H9 (cell line): ENCODE data around the gene LRRC23. TPM values are rescaled to one million over a fixed set of nuclear protein-coding genes. Genes with fewer than 3 reads are reported as not detected.

Experiments used
- DNase-seq: peaks from one replicate; pipeline ENCODE4 v3.0.0-alpha.2; 2017
- H2AFZ ChIP-seq: one replicate; pipeline ENCODE4 v1.6.1; 2013; ENCODE audit warnings: mild to moderate bottlenecking, low read length, control low read depth, moderate library complexity
- H2AK5ac ChIP-seq: 2 replicates; pipeline ENCODE4 v1.6.1; 2013; ENCODE audit warnings: low read length, control low read depth, mixed read lengths; ENCODE audit not compliant: insufficient read length
- H2BK120ac ChIP-seq: one replicate; pipeline ENCODE4 v1.6.1; 2013; ENCODE audit warnings: low read depth, mild to moderate bottlenecking, low read length, control low read depth, inconsistent platforms; ENCODE audit not compliant: poor library complexity, severe bottlenecking
- H2BK12ac ChIP-seq: 2 replicates; pipeline ENCODE4 v1.6.1; 2013; ENCODE audit warnings: low read length, control low read depth, mixed read lengths, low read depth; ENCODE audit not compliant: insufficient read length
- H2BK15ac ChIP-seq: 2 replicates; pipeline ENCODE4 v1.6.1; 2013; ENCODE audit warnings: low read depth, low read length, control low read depth
- H2BK20ac ChIP-seq: one replicate; pipeline ENCODE4 v1.6.1; 2013; ENCODE audit warnings: low read depth, mild to moderate bottlenecking, low read length, control low read depth, inconsistent platforms; ENCODE audit not compliant: poor library complexity, severe bottlenecking
- H2BK5ac ChIP-seq: 2 replicates; pipeline ENCODE4 v1.6.1; 2013; ENCODE audit warnings: low read length, control low read depth, mixed read lengths; ENCODE audit not compliant: insufficient read length
- H3K14ac ChIP-seq: 2 replicates; pipeline ENCODE4 v1.6.1; 2013; ENCODE audit warnings: low read length, control low read depth; ENCODE audit not compliant: insufficient read depth
- H3K18ac ChIP-seq: 2 replicates; pipeline ENCODE4 v1.6.1; 2013; ENCODE audit warnings: low read depth, mild to moderate bottlenecking, mixed read lengths, low read length, control low read depth; ENCODE audit not compliant: insufficient read length
- H3K23ac ChIP-seq: 2 replicates; pipeline ENCODE4 v1.6.1; 2013; ENCODE audit warnings: low read length, control low read depth, mixed read lengths, low read depth; ENCODE audit not compliant: insufficient read length
- H3K23me2 ChIP-seq: 2 replicates; pipeline ENCODE4 v1.6.1; 2013; ENCODE audit warnings: low read depth, mild to moderate bottlenecking, mixed read lengths, low read length, control low read depth; ENCODE audit not compliant: insufficient read length, poor library complexity, severe bottlenecking
- H3K27ac ChIP-seq: 2 replicates; pipeline ENCODE4 v1.5.1; 2013; ENCODE audit warnings: low read length, control low read depth, mixed read lengths, low read depth; ENCODE audit not compliant: insufficient read length
- H3K27me3 ChIP-seq: 2 replicates; pipeline ENCODE4 v1.6.1; 2013; ENCODE audit warnings: low read length, control low read depth, inconsistent platforms; ENCODE audit not compliant: insufficient read depth
- H3K4ac ChIP-seq: 2 replicates; pipeline ENCODE4 v1.6.1; 2013; ENCODE audit warnings: low read depth, mild to moderate bottlenecking, control low read depth, inconsistent platforms, low read length, moderate library complexity
- H3K4me1 ChIP-seq: 2 replicates; pipeline ENCODE4 v1.6.1; 2013; ENCODE audit warnings: low read length, control low read depth, inconsistent platforms; ENCODE audit not compliant: insufficient read depth
- H3K4me2 ChIP-seq: 2 replicates; pipeline ENCODE4 v1.6.1; 2013; ENCODE audit warnings: low read length, control low read depth, mixed read lengths; ENCODE audit not compliant: insufficient read length, insufficient read depth
- H3K56ac ChIP-seq: 2 replicates; pipeline ENCODE4 v1.6.1; 2013; ENCODE audit warnings: low read depth, mild to moderate bottlenecking, mixed read lengths, low read length, control low read depth; ENCODE audit not compliant: insufficient read length
- H3K79me1 ChIP-seq: 2 replicates; pipeline ENCODE4 v1.6.1; 2013; ENCODE audit warnings: low read depth, mild to moderate bottlenecking, moderate library complexity, low read length, control low read depth, inconsistent platforms; ENCODE audit not compliant: insufficient read depth, poor library complexity, severe bottlenecking
- H3K79me2 ChIP-seq: 2 replicates; pipeline ENCODE4 v1.6.1; 2013; ENCODE audit warnings: low read length, control low read depth, inconsistent platforms; ENCODE audit not compliant: insufficient read depth
- H3K9ac ChIP-seq: 2 replicates; pipeline ENCODE4 v1.6.1; 2013; ENCODE audit warnings: low read length, control low read depth, mixed read lengths; ENCODE audit not compliant: insufficient read length; ENCODE audit errors: extremely low read depth
- H3K9me3 ChIP-seq: one replicate; pipeline ENCODE4 v1.6.1; 2013; ENCODE audit warnings: low read depth, low read length, inconsistent platforms; ENCODE audit not compliant: control insufficient read depth
- H3T11ph ChIP-seq: one replicate; pipeline ENCODE4 v1.6.1; 2013; ENCODE audit warnings: mild to moderate bottlenecking, low read length, control low read depth, inconsistent platforms
- H4K20me1 ChIP-seq: one replicate; pipeline ENCODE4 v1.6.1; 2013; ENCODE audit not compliant: control insufficient read depth, insufficient read length, insufficient read depth
- H4K5ac ChIP-seq: 2 replicates; pipeline ENCODE4 v1.6.1; 2013; ENCODE audit warnings: low read depth, mild to moderate bottlenecking, mixed read lengths, low read length, control low read depth; ENCODE audit not compliant: insufficient read length
- H4K8ac ChIP-seq: replicated peaks from 2 replicates; pipeline ENCODE4 v1.6.1; 2013; ENCODE audit warnings: low read length, control low read depth, mixed read lengths, low read depth; ENCODE audit not compliant: insufficient read length
- H4K91ac ChIP-seq: 2 replicates; pipeline ENCODE4 v1.6.1; 2013; ENCODE audit warnings: low read depth, mild to moderate bottlenecking, moderate library complexity, mixed read lengths, low read length, control low read depth; ENCODE audit not compliant: insufficient read length
- H3K27ac Mint-ChIP-seq, 3 experiments: 2 replicates in 2 of 3; 3 replicates in 1 of 3; pipeline ENCODE4 v1.8.0; 2020 to 2021; ENCODE audit warnings: mixed read lengths in 3 of 3, mild to moderate bottlenecking in 1 of 3, moderate library complexity in 1 of 3
- H3K27me3 Mint-ChIP-seq: 2 replicates; pipeline ENCODE4 v1.8.0; 2021; ENCODE audit warnings: low read depth, mild to moderate bottlenecking, moderate library complexity, mixed read lengths
- H3K36me3 Mint-ChIP-seq, 3 experiments: 2 replicates in 2 of 3; 3 replicates in 1 of 3; pipeline ENCODE4 v1.8.0; 2020 to 2021; ENCODE audit warnings: low read depth in 3 of 3, mixed read lengths in 3 of 3; ENCODE audit not compliant: insufficient read depth in 1 of 3
- H3K4me1 Mint-ChIP-seq, 2 experiments: 2 replicates each; pipeline ENCODE4 v1.8.0; 2020; ENCODE audit warnings: mixed read lengths in 2 of 2
- H3K4me3 Mint-ChIP-seq, 2 experiments: 2 replicates in 1 of 2; 3 replicates in 1 of 2; pipeline ENCODE4 v1.8.0; 2020 to 2021; ENCODE audit warnings: mild to moderate bottlenecking in 2 of 2, mixed read lengths in 2 of 2, moderate library complexity in 1 of 2
- H3K9me3 Mint-ChIP-seq, 2 experiments: 2 replicates in 1 of 2; 3 replicates in 1 of 2; pipeline ENCODE4 v1.8.0; 2020; ENCODE audit warnings: mild to moderate bottlenecking in 2 of 2, mixed read lengths in 2 of 2, moderate library complexity in 1 of 2
- CTCF ChIP-seq: fragments of 200-600 bp; sonication (generic); conservative IDR thresholded peaks from 3 replicates; pipeline ENCODE4 v1.8.0; 2021; ENCODE audit warnings: antibody characterized with exemption, mild to moderate bottlenecking
- WGBS: extraction: QIAGEN DNeasy Blood & Tissue Kit; methylation state at CpG from one replicate; pipeline ENCODE4 v1.1.7; 2013; ENCODE audit warnings: missing lambda C conversion rate, low lambda C conversion rate, mixed read lengths; ENCODE audit not compliant: insufficient read length; ENCODE audit errors: extremely low coverage; 5-methylcytosine and 5-hydroxymethylcytosine counted together
- total RNA-seq: library from RNA; stranded (reverse); gene quantifications from 2 replicates; pipeline ENCODE4 v1.2.1, GENCODE V29; 2021

The LRRC23 gene
- total RNA-seq, 1 experiment from 2014 or later, result 2.1 TPM

GRCh38 chr12:6887460-6887859, 17.2 kb upstream of the LRRC23 start:
- H3K79me1 ChIP-seq, result no peaks in the 10 kb centered on the region
- no peak for TF ChIP-seq CTCF
- H3K27me3 Mint-ChIP-seq, result no peaks in the 10 kb centered on the region
- no peak overlapping the region for H2BK12ac ChIP-seq
- H4K20me1 ChIP-seq, result no peaks in the 10 kb centered on the region
- no peak overlapping the region for H3T11ph ChIP-seq
- no peak overlapping the region for H2BK5ac ChIP-seq
- H3K4me3 Mint-ChIP-seq, result no peak overlapping the region; a peak in 1 of 5 replicates
- no peak overlapping the region for H2BK15ac ChIP-seq
- DNase-seq, result no peak
- H3K4me1 Mint-ChIP-seq, result peaks cover 38 to 50% of the 10 kb centered on the region in 2 experiments
- H2AK5ac ChIP-seq, result no peak overlapping the region
- H3K27ac ChIP-seq, result no peak overlapping the region
- no CpG with 5 or more reads among the region's 8 CpGs for WGBS
- H3K23ac ChIP-seq, result no peak overlapping the region
- peaks cover 5% of the 10 kb centered on the region; the same call in 1 of the 2 replicates for H3K4me1 ChIP-seq
- no peak overlapping the region for H4K8ac ChIP-seq
- no peak overlapping the region for H2BK120ac ChIP-seq
- H4K91ac ChIP-seq, result no peak overlapping the region
- H3K18ac ChIP-seq, result no peak overlapping the region
- H3K4ac ChIP-seq, result no peak overlapping the region
- peak overlapping the region in 2 of 3 experiments; percentile 28 to 72; a peak in 1 of 7 replicates for H3K27ac Mint-ChIP-seq
- no peak overlapping the region for H2BK20ac ChIP-seq
- no peak overlapping the region for H3K14ac ChIP-seq
- H4K5ac ChIP-seq, result no peak overlapping the region
- H3K36me3 Mint-ChIP-seq, result peaks cover 0 to 31% (median 29%) of the 10 kb centered on the region in 3 experiments; a peak in 5 of 7 replicates
- H3K56ac ChIP-seq, result no peak overlapping the region
- peaks cover 0 to 3% of the 10 kb centered on the region in 2 experiments; a peak in 2 of 5 replicates for H3K9me3 Mint-ChIP-seq
- H3K23me2 ChIP-seq, result peaks cover 6% of the 10 kb centered on the region
- H2AFZ ChIP-seq, result no peak overlapping the region
- no peak overlapping the region for H3K4me2 ChIP-seq
- H3K9me3 ChIP-seq, result no peaks in the 10 kb centered on the region
- H3K79me2 ChIP-seq, result no peaks in the 10 kb centered on the region
- H3K27me3 ChIP-seq, result no peaks in the 10 kb centered on the region
- H3K9ac ChIP-seq, result no peak overlapping the region
